ENCODE measurements around the gene AVL9. TPM values are rescaled to one million over a fixed set of nuclear protein-coding genes. Genes with fewer than 3 reads are reported as not detected.
"Not testable (repeated sequence)": the region's sequence is repeated elsewhere in the genome, so short reads cannot be mapped to it uniquely, and the experiment has no call there.

AVL9 gene
- total RNA-seq, 1 donor from 2014 or later: 78.3 TPM

DNA sequence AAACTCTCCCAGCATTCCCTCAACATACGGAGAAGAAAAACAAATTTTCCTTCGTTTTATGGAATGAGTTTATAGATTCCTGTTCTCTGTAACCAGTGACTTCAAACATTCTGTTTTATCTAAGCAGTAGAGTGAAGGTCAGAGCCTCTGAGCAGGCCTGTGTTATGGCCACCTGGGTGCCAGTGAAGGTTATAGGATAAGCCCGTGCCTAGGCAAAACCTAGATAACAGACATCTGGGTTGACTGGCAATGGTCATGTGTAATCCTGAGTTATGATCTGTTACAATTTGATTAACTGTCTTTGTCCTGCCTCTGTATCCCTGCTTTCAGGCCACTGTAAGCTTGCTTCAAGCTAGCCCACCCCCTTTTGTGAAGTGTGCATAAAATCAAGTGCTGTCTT, 13.4 kb upstream of the AVL9 start:
- no peaks in the 10 kb centered on the region for H3K9me3 ChIP-seq
- TF ChIP-seq, protein P1, sequence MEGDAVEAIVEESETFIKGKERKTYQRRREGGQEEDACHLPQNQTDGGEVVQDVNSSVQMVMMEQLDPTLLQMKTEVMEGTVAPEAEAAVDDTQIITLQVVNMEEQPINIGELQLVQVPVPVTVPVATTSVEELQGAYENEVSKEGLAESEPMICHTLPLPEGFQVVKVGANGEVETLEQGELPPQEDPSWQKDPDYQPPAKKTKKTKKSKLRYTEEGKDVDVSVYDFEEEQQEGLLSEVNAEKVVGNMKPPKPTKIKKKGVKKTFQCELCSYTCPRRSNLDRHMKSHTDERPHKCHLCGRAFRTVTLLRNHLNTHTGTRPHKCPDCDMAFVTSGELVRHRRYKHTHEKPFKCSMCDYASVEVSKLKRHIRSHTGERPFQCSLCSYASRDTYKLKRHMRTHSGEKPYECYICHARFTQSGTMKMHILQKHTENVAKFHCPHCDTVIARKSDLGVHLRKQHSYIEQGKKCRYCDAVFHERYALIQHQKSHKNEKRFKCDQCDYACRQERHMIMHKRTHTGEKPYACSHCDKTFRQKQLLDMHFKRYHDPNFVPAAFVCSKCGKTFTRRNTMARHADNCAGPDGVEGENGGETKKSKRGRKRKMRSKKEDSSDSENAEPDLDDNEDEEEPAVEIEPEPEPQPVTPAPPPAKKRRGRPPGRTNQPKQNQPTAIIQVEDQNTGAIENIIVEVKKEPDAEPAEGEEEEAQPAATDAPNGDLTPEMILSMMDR (IDR thresholded peaks at IDR 0.05): no peak
- H3K4me3 ChIP-seq: no peak overlapping the region
- DNase-seq (ENCODE audit: low spot score in 2 of 2): no peak
- no peak overlapping the region for H3K27ac ChIP-seq
- H3K27me3 ChIP-seq: no peaks in the 10 kb centered on the region
- H3K36me3 ChIP-seq: peaks cover 0 to 16% of the 10 kb centered on the region in 2 donors
- intact Hi-C loops (cut with DNase I): no loop called here
- no peaks in the 10 kb centered on the region for H3K4me1 ChIP-seq

DNA sequence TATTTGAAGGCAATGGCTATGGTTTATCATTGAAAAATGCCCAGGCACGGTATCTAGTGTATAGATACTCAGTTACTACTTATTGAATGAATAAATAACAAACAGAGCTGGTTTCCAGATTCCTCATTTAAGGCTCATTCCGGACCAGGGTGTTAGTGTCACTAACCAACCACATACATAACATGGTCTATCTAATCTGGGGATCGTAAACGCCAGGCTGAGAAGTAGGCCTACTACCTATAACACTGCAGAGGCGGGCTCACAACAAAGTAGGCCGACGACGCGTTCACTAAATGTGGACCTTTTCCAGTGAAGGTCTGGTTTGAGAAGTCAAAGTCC, 5.5 kb upstream of the AVL9 start:
- intact Hi-C loops (cut with DNase I): loop anchor here (5.0 to 10.0 kb wide), 4 partner anchors 48 to 573 kb away; partner anchors contain the start of gene NT5C3A
- TF ChIP-seq, protein P1 (IDR thresholded peaks at IDR 0.05): no peak
- peak overlapping the region; percentile 80 to 85 for H3K27ac ChIP-seq

DNA sequence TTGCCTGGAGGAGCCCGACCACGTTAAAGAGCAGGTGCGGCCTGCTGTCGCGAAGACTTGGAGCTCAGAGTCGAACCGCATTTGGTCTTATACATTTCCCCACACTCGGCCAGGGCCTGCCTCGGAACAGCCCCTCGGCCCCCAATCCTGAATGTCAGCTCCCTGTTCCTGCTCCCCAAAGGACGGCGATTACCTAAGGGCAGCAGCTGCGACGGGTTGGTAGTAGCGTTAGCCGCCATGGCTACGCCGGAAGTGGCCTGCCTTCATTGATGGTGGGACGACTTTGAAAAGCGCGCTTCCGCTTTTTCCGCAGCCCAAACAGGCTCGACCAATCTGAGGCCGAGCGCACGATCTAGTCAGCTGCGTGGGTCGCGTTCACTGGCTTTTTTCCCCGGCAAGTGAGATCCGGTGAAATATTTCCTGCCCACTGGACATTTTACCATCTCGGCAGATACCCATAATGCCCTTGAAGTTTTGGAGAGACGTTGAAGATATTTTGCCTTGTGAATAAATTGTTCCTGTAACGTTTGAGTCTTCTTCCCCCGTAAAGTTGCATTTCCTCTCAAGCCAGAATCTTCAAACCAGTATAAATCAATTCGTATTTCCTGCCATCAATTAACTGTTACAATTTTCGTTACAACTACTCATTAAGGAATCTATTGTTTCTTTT, 5.0 kb upstream of the AVL9 start, which contains the start of gene LSM5:
LSM5 (minus strand) TSS at position 254 of the 670 bp plus-strand sequence; CDS start at position 239, 15 bp downstream.
- TF ChIP-seq, protein P1 (IDR thresholded peaks at IDR 0.05): no peak
- peaks cover 6 to 9% of the 10 kb centered on the region in 2 donors for H3K4me1 ChIP-seq
- H3K36me3 ChIP-seq: peaks cover 0 to 19% of the 10 kb centered on the region in 2 donors
- intact Hi-C loops (cut with DNase I): loop anchor here (5.0 to 10.0 kb wide), 4 partner anchors 47 to 572 kb away; partner anchors contain the start of gene NT5C3A
- peak within 1 kb of the TSS; percentile 80 to 85 for H3K27ac ChIP-seq
- DNase-seq (ENCODE audit: low spot score in 2 of 2): peak; percentile 49 to 95
- H3K27me3 ChIP-seq: no peaks in the 10 kb centered on the region
- no peaks in the 10 kb centered on the region for H3K9me3 ChIP-seq
- H3K4me3 ChIP-seq: peak within 1 kb of the TSS; percentile 73 to 96

More for the DNA sequence above, 5.5 kb upstream of the AVL9 start:
- H3K4me3 ChIP-seq: peak overlapping the region; percentile 73 to 96
- H3K4me1 ChIP-seq: peaks cover 6 to 9% of the 10 kb centered on the region in 2 donors
- peaks cover 0 to 22% of the 10 kb centered on the region in 2 donors for H3K36me3 ChIP-seq
- H3K27me3 ChIP-seq: no peaks in the 10 kb centered on the region
- H3K9me3 ChIP-seq: no peaks in the 10 kb centered on the region
- DNase-seq (ENCODE audit: low spot score in 2 of 2): no peak

DNA sequence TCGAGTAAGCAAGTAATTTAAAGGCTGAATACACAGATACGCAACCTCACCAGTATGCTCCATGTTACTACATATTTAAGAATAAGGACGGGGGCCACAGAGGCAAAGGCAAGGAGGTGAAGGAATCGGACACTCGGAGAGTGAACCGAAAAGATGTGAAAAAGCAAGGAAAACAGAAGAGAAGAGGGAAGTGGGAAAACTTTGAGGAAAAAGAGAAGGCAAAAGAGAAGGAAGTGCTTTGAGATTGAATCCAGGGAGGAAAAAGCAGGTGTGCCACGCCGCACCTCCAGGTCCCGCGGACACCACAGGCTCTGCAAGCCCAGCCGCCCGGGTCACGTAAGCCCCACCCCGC, 367 bp upstream of the AVL9 start:
- no peak for DNase-seq (ENCODE audit: low spot score in 2 of 2)
- TF ChIP-seq, protein P1 (IDR thresholded peaks at IDR 0.05): no peak
- H3K4me1 ChIP-seq: peaks cover 7 to 12% of the 10 kb centered on the region in 2 donors
- no peaks in the 10 kb centered on the region for H3K27me3 ChIP-seq
- no peaks in the 10 kb centered on the region for H3K36me3 ChIP-seq
- H3K4me3 ChIP-seq: peak overlapping the region; percentile 82 to 97
- intact Hi-C loops (cut with DNase I): loop anchor here (1.0 to 10.0 kb wide), 8 partner anchors 42 to 634 kb away; partner anchors contain the start of genes BBS9, FKBP9, KBTBD2 and NT5C3A
- no peaks in the 10 kb centered on the region for H3K9me3 ChIP-seq
- peak overlapping the region; percentile 78 to 99 for H3K27ac ChIP-seq

DNA sequence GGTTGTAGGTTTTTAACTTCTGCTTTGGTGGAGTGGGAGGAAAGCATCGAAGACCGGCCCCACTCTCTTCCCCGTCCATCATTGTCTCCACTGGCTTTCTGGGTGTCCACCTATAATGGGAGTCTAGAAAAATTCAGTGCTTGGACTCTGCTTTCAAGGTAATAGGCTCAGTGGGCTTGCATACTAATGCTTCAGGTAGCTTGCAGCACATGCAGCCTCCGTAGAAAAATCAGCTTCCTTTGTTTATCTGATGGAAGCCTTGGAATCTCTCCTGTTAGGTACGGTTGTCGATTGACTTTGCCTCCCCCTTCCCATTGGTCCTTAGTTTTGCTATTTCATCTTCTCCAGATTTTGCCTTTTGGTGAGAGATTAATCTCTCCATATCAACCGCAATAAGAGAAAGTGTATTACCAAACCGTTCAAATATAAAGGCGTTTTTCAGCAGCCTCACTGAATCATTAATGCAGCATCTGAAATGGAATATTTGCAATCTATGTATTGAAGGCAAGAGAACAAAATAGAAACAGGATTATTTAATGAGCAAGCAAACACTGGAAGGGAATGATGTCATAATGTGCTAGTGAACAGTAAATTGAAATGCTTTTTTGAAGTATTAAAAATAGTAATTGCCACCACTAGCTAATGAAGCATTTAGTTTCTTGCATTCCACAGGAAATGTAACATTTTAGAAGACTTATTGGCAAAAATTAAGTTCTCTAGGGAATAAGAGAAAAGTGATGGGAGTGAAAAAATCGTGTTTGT, 944 bp downstream of the AVL9 start:
- intact Hi-C loops (cut with DNase I): loop anchor here (5.0 to 10.0 kb wide), 2 partner anchors 69 to 446 kb away; no protein-coding TSS in a partner anchor
- no peak for DNase-seq (ENCODE audit: low spot score in 2 of 2)
- no peaks in the 10 kb centered on the region for H3K27me3 ChIP-seq
- H3K27ac ChIP-seq: peak overlapping the region; percentile 98 to 99
- peaks cover 7 to 20% of the 10 kb centered on the region in 2 donors for H3K4me1 ChIP-seq
- TF ChIP-seq, protein P1 (IDR thresholded peaks at IDR 0.05): no peak
- H3K9me3 ChIP-seq: no peaks in the 10 kb centered on the region
- peak overlapping the region; percentile 82 to 97 for H3K4me3 ChIP-seq
- no peaks in the 10 kb centered on the region for H3K36me3 ChIP-seq

DNA sequence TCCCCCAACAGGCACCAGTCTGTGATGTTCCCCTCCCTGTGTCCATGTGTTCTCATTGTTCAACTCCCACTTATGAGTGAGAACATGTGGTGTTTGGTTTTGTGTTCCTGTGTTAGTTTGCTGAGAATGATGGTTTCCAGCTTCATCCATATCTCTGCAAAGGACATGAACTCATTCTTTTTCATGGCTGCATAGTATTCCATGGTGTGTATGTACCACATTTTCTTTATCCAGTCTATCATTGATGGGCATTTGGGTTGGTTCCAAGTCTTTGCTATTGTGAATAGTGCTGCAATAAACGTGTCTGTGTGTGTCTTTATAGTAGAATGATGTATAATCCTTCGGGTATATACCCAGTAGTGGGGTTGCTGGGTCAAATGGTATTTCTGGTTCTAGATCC, 4.5 kb downstream of the AVL9 start:
- intact Hi-C loops (cut with DNase I): loop anchor here (5.0 to 10.0 kb wide), 2 partner anchors 65 to 443 kb away; no protein-coding TSS in a partner anchor
- not testable (repeated sequence) for H3K27ac ChIP-seq; H3K4me3 ChIP-seq; H3K9me3 ChIP-seq; H3K27me3 ChIP-seq; DNase-seq (ENCODE audit: low spot score in 2 of 2); H3K36me3 ChIP-seq
- peaks cover 10 to 28% of the 10 kb centered on the region in 2 donors for H3K4me1 ChIP-seq

DNA sequence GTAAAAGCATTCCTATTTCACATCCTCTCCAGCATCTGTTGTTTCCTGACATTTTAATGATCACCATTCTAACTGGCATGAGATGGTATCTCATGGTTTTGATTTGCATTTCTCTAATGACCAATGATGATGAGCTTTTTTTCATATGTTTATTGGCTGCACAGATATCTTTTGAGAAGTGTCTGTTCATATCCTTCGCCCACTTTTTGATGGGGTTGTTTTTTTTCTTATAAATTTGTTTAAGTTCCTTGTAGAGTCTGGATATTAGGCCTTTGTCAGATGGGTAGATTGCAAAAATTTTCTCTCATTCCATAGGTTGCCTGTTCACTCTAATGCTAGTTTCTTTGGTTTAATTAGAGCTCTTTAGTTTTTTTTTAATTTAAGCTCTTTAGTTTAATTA, 4.9 kb downstream of the AVL9 start:
- H3K27me3 ChIP-seq; H3K9me3 ChIP-seq; intact Hi-C loops (cut with DNase I); H3K27ac ChIP-seq; H3K4me3 ChIP-seq; H3K36me3 ChIP-seq; DNase-seq (ENCODE audit: low spot score in 2 of 2): not testable (repeated sequence)
- H3K4me1 ChIP-seq: peaks cover 10 to 28% of the 10 kb centered on the region in 2 donors
